SK-N-SH treated with all-trans-retinoic acid at 6 μM for 48 hours (cell line): ENCODE measurements around the gene CST3.

Source experiments
- ATAC-seq: fragments of 200-7000 bp; cut with Tn5 transposase; 3 replicates; pipeline ENCODE4 v1.9.1; 2020; ENCODE audit warnings: mild to moderate bottlenecking, moderate library complexity
- ARNTL ChIP-seq: fragments of 450-650 bp; formaldehyde crosslinking; IDR thresholded peaks from 2 replicates; pipeline ENCODE4 v1.5.0; 2020; ENCODE audit warnings: low read depth, mild to moderate bottlenecking, moderate library complexity, borderline replicate concordance
- BACH2 ChIP-seq: fragments of 250-450 bp; sonication (Bioruptor Pico); IDR thresholded peaks from 2 replicates; pipeline ENCODE4 v1.9.0; 2021; ENCODE audit warnings: mild to moderate bottlenecking, borderline replicate concordance
- CSDC2 ChIP-seq: fragments of 250-450 bp; sonication (Bioruptor Pico); IDR thresholded peaks from 2 replicates; pipeline ENCODE4 v1.5.0; 2020; ENCODE audit warnings: mild to moderate bottlenecking, moderate library complexity
- GLIS3 ChIP-seq: fragments of 250-450 bp; sonication (Bioruptor Pico); IDR thresholded peaks from 2 replicates; pipeline ENCODE4 v1.5.0; 2020; ENCODE audit warnings: mild to moderate bottlenecking, moderate library complexity
- ISL1 ChIP-seq: fragments of 250-450 bp; sonication (Bioruptor Pico); IDR thresholded peaks from 2 replicates; pipeline ENCODE4 v2.1.2; 2022; ENCODE audit warnings: mild to moderate bottlenecking, moderate library complexity
- OSR1 ChIP-seq: fragments of 250-450 bp; sonication (Bioruptor Pico); IDR thresholded peaks from 2 replicates; pipeline ENCODE4 v1.8.0; 2022; ENCODE audit warnings: moderate library complexity, mild to moderate bottlenecking, inconsistent platforms
- PPARA ChIP-seq: fragments of 250-450 bp; sonication (Bioruptor Pico); IDR thresholded peaks from 2 replicates; pipeline ENCODE4 v1.5.0; 2020; ENCODE audit warnings: mild to moderate bottlenecking, borderline replicate concordance
- RARB ChIP-seq: fragments of 250-450 bp; sonication (Bioruptor Pico); IDR thresholded peaks from 2 replicates; pipeline ENCODE4 v1.8.0; 2021; ENCODE audit warnings: mild to moderate bottlenecking, moderate library complexity
- SNAI2 ChIP-seq: fragments of 250-450 bp; sonication (Bioruptor Pico); IDR thresholded peaks from 2 replicates; pipeline ENCODE4 v1.5.0; 2020; ENCODE audit warnings: mild to moderate bottlenecking, moderate library complexity
- TCF4 ChIP-seq: fragments of 250-450 bp; sonication (Bioruptor Pico); IDR thresholded peaks from 2 replicates; pipeline ENCODE4 v1.8.0; 2021; ENCODE audit warnings: mild to moderate bottlenecking, moderate library complexity, borderline replicate concordance
- TSHZ2 ChIP-seq: fragments of 250-450 bp; sonication (Bioruptor Pico); IDR thresholded peaks from 2 replicates; pipeline ENCODE4 v1.5.0; 2020; ENCODE audit warnings: mild to moderate bottlenecking, moderate library complexity
- ZFP3 ChIP-seq: fragments of 250-450 bp; sonication (Bioruptor Pico); IDR thresholded peaks from 2 replicates; pipeline ENCODE4 v1.5.0; 2020; ENCODE audit warnings: mild to moderate bottlenecking, moderate library complexity
- ZFP30 ChIP-seq: fragments of 450-650 bp; formaldehyde crosslinking; IDR thresholded peaks from 2 replicates; pipeline ENCODE4 v1.5.0; 2022; ENCODE audit warnings: mild to moderate bottlenecking, moderate library complexity
- ZNF565 ChIP-seq: fragments of 450-650 bp; formaldehyde crosslinking; conservative IDR thresholded peaks from 2 replicates; pipeline ENCODE4 v1.5.0; 2020; ENCODE audit warnings: low read depth, mild to moderate bottlenecking, moderate library complexity
- TF ChIP-seq, protein P1 (sequence below): fragments of 250-450 bp; sonication (Bioruptor Pico); IDR thresholded peaks from 2 replicates; pipeline ENCODE4 v1.5.1; 2020; ENCODE audit warnings: low read depth, mild to moderate bottlenecking, moderate library complexity
- TF ChIP-seq, protein P2 (sequence below): fragments of 250-450 bp; sonication (Bioruptor Pico); IDR thresholded peaks from 2 replicates; pipeline ENCODE4 v1.5.1; 2021; ENCODE audit warnings: mild to moderate bottlenecking, moderate library complexity
- TF ChIP-seq, protein P3 (sequence below): fragments of 250-450 bp; sonication (Bioruptor Pico); IDR thresholded peaks from 2 replicates; pipeline ENCODE4 v1.8.0; 2021; ENCODE audit warnings: low read depth, mild to moderate bottlenecking, moderate library complexity, borderline replicate concordance

Gene CST3

GRCh38 chr20:23658989-23659609 is 21.3 kb upstream of the CST3 start:
- TF ChIP-seq BACH2: no peak
- TF ChIP-seq RARB (CRISPR knock-in tag): no peak
- no peak for TF ChIP-seq ZNF565 (CRISPR knock-in tag)
- ATAC-seq: no peak

DNA sequence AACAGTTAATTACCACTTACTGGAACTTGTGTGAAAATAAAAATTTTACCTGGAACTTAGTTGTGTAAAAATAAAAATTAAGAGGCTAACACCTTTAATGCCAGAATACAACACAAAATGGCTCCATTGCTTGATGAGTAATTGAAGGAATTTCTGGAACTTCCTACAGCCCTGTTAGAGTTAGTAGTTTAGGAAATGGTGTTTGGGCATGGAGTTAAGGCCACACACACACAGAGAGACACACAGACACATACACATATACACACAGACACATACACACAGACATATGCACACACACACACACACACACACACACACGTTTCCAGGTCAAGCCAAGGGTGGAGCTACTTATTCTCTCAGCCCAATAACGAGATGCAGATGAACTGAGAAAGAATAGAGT is 20.6 kb upstream of the CST3 start:
- no peak for ATAC-seq

GRCh38 chr20:23657202-23657601 is 19.4 kb upstream of the CST3 start:
- no peak for ATAC-seq
- TF ChIP-seq ARNTL (CRISPR knock-in tag) (no peak), CSDC2 (no peak), GLIS3 (CRISPR knock-in tag) (no peak), BACH2 (no peak), ZFP3 (CRISPR knock-in tag) (no peak), TSHZ2 (CRISPR knock-in tag) (no peak), TCF4 (CRISPR knock-in tag) (no peak), PPARA (CRISPR knock-in tag) (no peak), ISL1 (CRISPR knock-in tag) (no peak), SNAI2 (CRISPR knock-in tag) (no peak), ZFP30 (CRISPR knock-in tag) (no peak)
- TF ChIP-seq, protein P1, sequence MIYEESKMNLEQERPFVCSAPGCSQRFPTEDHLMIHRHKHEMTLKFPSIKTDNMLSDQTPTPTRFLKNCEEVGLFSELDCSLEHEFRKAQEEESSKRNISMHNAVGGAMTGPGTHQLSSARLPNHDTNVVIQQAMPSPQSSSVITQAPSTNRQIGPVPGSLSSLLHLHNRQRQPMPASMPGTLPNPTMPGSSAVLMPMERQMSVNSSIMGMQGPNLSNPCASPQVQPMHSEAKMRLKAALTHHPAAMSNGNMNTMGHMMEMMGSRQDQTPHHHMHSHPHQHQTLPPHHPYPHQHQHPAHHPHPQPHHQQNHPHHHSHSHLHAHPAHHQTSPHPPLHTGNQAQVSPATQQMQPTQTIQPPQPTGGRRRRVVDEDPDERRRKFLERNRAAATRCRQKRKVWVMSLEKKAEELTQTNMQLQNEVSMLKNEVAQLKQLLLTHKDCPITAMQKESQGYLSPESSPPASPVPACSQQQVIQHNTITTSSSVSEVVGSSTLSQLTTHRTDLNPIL (CRISPR knock-in tag): no peak
- TF ChIP-seq, protein P2, sequence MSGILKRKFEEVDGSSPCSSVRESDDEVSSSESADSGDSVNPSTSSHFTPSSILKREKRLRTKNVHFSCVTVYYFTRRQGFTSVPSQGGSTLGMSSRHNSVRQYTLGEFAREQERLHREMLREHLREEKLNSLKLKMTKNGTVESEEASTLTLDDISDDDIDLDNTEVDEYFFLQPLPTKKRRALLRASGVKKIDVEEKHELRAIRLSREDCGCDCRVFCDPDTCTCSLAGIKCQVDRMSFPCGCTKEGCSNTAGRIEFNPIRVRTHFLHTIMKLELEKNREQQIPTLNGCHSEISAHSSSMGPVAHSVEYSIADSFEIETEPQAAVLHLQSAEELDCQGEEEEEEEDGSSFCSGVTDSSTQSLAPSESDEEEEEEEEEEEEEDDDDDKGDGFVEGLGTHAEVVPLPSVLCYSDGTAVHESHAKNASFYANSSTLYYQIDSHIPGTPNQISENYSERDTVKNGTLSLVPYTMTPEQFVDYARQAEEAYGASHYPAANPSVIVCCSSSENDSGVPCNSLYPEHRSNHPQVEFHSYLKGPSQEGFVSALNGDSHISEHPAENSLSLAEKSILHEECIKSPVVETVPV (CRISPR knock-in tag): no peak

More for the DNA sequence above, 20.6 kb upstream of the CST3 start:
- TF ChIP-seq, protein P1 (CRISPR knock-in tag): no peak
- TF ChIP-seq TSHZ2 (CRISPR knock-in tag) (no peak), OSR1 (CRISPR knock-in tag) (no peak)
- TF ChIP-seq, protein P2 (CRISPR knock-in tag): no peak
- TF ChIP-seq, protein P3, sequence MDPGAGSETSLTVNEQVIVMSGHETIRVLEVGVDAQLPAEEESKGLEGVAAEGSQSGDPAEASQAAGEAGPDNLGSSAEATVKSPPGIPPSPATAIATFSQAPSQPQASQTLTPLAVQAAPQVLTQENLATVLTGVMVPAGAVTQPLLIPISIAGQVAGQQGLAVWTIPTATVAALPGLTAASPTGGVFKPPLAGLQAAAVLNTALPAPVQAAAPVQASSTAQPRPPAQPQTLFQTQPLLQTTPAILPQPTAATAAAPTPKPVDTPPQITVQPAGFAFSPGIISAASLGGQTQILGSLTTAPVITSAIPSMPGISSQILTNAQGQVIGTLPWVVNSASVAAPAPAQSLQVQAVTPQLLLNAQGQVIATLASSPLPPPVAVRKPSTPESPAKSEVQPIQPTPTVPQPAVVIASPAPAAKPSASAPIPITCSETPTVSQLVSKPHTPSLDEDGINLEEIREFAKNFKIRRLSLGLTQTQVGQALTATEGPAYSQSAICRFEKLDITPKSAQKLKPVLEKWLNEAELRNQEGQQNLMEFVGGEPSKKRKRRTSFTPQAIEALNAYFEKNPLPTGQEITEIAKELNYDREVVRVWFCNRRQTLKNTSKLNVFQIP (CRISPR knock-in tag): no peak
- TF ChIP-seq, all 23 proteins: peak for 0
